ENCODE data around the gene LCA5. TPM values are rescaled to one million over a fixed set of nuclear protein-coding genes. Genes with fewer than 3 reads are reported as not detected.
A peak's percentile ranks its signal among the peaks of the same experiment; 100 is the strongest.
"Not testable (repeated sequence)": the region's sequence is repeated elsewhere in the genome, so short reads cannot be mapped to it uniquely, and the experiment has no call there.

The LCA5 gene
- total RNA-seq, 1 experiment from 2014 or later, result 2.0 TPM

GRCh38 chr6:79586548-79586947, 49.3 kb upstream of the LCA5 start:
- POLR2A ChIA-PET, result no interaction called here
- H3K9ac ChIP-seq (ENCODE audit: low read length), result no peak overlapping the region
- no TSS peak for BruUV-seq (replicated peaks)
- CTCF ChIA-PET, result no interaction called here
- no peaks in the 10 kb centered on the region for H3K9me3 ChIP-seq (ENCODE audit: control insufficient read depth in 1 of 2, insufficient read depth in 1 of 2, low read depth in 1 of 2, low read length in 2 of 2)
- no peaks in the 10 kb centered on the region for H3K9me2 ChIP-seq (ENCODE audit: insufficient read depth)
- no peaks in the 10 kb centered on the region for H3K79me2 ChIP-seq (ENCODE audit: insufficient read depth, low read length)
- intact Hi-C loops (cut with micrococcal nuclease), result no loop called here
- H3K4me1 ChIP-seq (ENCODE audit: control insufficient read depth in 1 of 2, insufficient read depth in 2 of 2, low read length in 2 of 2), result no peaks in the 10 kb centered on the region
- no peak overlapping the region for H3K27ac ChIP-seq (ENCODE audit: low read depth, low read length)
- no peaks in the 10 kb centered on the region for H3K27me3 ChIP-seq (ENCODE audit: insufficient read depth, low read length)
- H2AFZ ChIP-seq (ENCODE audit: low read depth, low read length, poor library complexity, severe bottlenecking), result peak overlapping the region; percentile 29
- H3K4me2 ChIP-seq (ENCODE audit: low read length), result no peak overlapping the region
- H4K20me1 ChIP-seq (ENCODE audit: insufficient read depth), result no peaks in the 10 kb centered on the region
- H3K36me3 ChIP-seq (ENCODE audit: control insufficient read depth in 1 of 2, insufficient read depth in 2 of 2, low read length in 2 of 2), result no peaks in the 10 kb centered on the region
- DNase-seq (ENCODE audit: low read depth, low spot score), result peak; percentile 50
- no peak overlapping the region for H3K4me3 ChIP-seq (replicated peaks in 1 of 2; ENCODE audit: low read depth in 1 of 2, low read length in 2 of 2)
- ATAC-seq, result peak; percentile 100
- TF ChIP-seq SRF (IDR thresholded peaks at IDR 0.05; ENCODE audit: low read depth), result peak; percentile 56; the same call in 1 of the 2 replicates
- TF ChIP-seq CTCF (IDR thresholded peaks at IDR 0.05 in 2 of 3, conservative IDR thresholded peaks at IDR 0.05 in 1 of 3; ENCODE audit: borderline replicate concordance in 1 of 3, insufficient read depth in 1 of 3, low read depth in 2 of 3, low read length in 2 of 3), result peak in 2 of 3 experiments; percentile 69 to 70; a peak in 4 of 6 replicates
- no peak for TF ChIP-seq ATF3 (IDR thresholded peaks at IDR 0.05)
- RAD21 ChIA-PET (ENCODE audit: low non-redundant PET in 1 of 2, low total read pairs in 2 of 2, uncharacterized antibody in 2 of 2, unreplicated experiment in 2 of 2), result no interaction called here

- no TSS peak for BruUV-seq (replicated peaks)
- DNase-seq (ENCODE audit: low read depth, low spot score) (no peak), ATAC-seq (0 out of 2 replicates have a peak, but pooled peaks have one; percentile 40)
- no peak overlapping the region for H3K27ac ChIP-seq (ENCODE audit: low read depth, low read length)
- H3K4me1 ChIP-seq (ENCODE audit: control insufficient read depth in 1 of 2, insufficient read depth in 2 of 2, low read length in 2 of 2), result no peaks in the 10 kb centered on the region
- no peaks in the 10 kb centered on the region for H3K9me2 ChIP-seq (ENCODE audit: insufficient read depth)
- no peaks in the 10 kb centered on the region for H3K27me3 ChIP-seq (ENCODE audit: insufficient read depth, low read length)
- ChIA-PET CTCF (no interaction called here), RAD21 (ENCODE audit: low non-redundant PET in 1 of 2, low total read pairs in 2 of 2, uncharacterized antibody in 2 of 2, unreplicated experiment in 2 of 2) (no interaction called here), POLR2A (no interaction called here)
- H3K4me2 ChIP-seq (ENCODE audit: low read length), result no peak overlapping the region
- no peak overlapping the region for H3K4me3 ChIP-seq (replicated peaks in 1 of 2; ENCODE audit: low read depth in 1 of 2, low read length in 2 of 2)
- no peak overlapping the region for H3K9ac ChIP-seq (ENCODE audit: low read length)
- H3K79me2 ChIP-seq (ENCODE audit: insufficient read depth, low read length), result no peaks in the 10 kb centered on the region
- no peak for TF ChIP-seq TCF7L2 (IDR thresholded peaks at IDR 0.05; ENCODE audit: borderline replicate concordance, extremely low read depth, insufficient read depth, insufficient read length)
- no peak for TF ChIP-seq YY1 (IDR thresholded peaks at IDR 0.05; ENCODE audit: extremely low read depth, insufficient replicate concordance, low read depth, low read length)
- 0 out of 6 replicates have a peak, but pooled peaks of 1 of the 3 experiments have one; percentile 11 for TF ChIP-seq CTCF (IDR thresholded peaks at IDR 0.05 in 2 of 3, conservative IDR thresholded peaks at IDR 0.05 in 1 of 3; ENCODE audit: borderline replicate concordance in 1 of 3, insufficient read depth in 1 of 3, low read depth in 2 of 3, low read length in 2 of 3)
- H4K20me1 ChIP-seq (ENCODE audit: insufficient read depth), result no peaks in the 10 kb centered on the region
- intact Hi-C loops (cut with micrococcal nuclease), result no loop called here
- H3K36me3 ChIP-seq (ENCODE audit: control insufficient read depth in 1 of 2, insufficient read depth in 2 of 2, low read length in 2 of 2), result no peaks in the 10 kb centered on the region
- no peaks in the 10 kb centered on the region for H3K9me3 ChIP-seq (ENCODE audit: control insufficient read depth in 1 of 2, insufficient read depth in 1 of 2, low read depth in 1 of 2, low read length in 2 of 2)
- no peak overlapping the region for H2AFZ ChIP-seq (ENCODE audit: low read depth, low read length, poor library complexity, severe bottlenecking)
Observed at GRCh38 chr6:79584332-79584731, 47.1 kb upstream of the LCA5 start.

- DNase-seq (ENCODE audit: low read depth, low spot score); H3K27me3 ChIP-seq (ENCODE audit: insufficient read depth, low read length); intact Hi-C loops (cut with micrococcal nuclease); ATAC-seq; H3K9me3 ChIP-seq (ENCODE audit: control insufficient read depth in 1 of 2, insufficient read depth in 1 of 2, low read depth in 1 of 2, low read length in 2 of 2); H3K79me2 ChIP-seq (ENCODE audit: insufficient read depth, low read length); H3K4me2 ChIP-seq (ENCODE audit: low read length); RAD21 ChIA-PET (ENCODE audit: low non-redundant PET in 1 of 2, low total read pairs in 2 of 2, uncharacterized antibody in 2 of 2, unreplicated experiment in 2 of 2); H2AFZ ChIP-seq (ENCODE audit: low read depth, low read length, poor library complexity, severe bottlenecking); BruUV-seq (replicated peaks); H3K27ac ChIP-seq (ENCODE audit: low read depth, low read length); POLR2A ChIA-PET; H3K9ac ChIP-seq (ENCODE audit: low read length); H4K20me1 ChIP-seq (ENCODE audit: insufficient read depth); H3K9me2 ChIP-seq (ENCODE audit: insufficient read depth); H3K4me3 ChIP-seq (replicated peaks in 1 of 2; ENCODE audit: low read depth in 1 of 2, low read length in 2 of 2); CTCF ChIA-PET; H3K36me3 ChIP-seq (ENCODE audit: control insufficient read depth in 1 of 2, insufficient read depth in 2 of 2, low read length in 2 of 2): not testable (repeated sequence)
- peaks cover 9 to 14% of the 10 kb centered on the region in 2 experiments; a peak in 3 of 4 replicates for H3K4me1 ChIP-seq (ENCODE audit: control insufficient read depth in 1 of 2, insufficient read depth in 2 of 2, low read length in 2 of 2)
Observed at GRCh38 chr6:79577926-79578325, 40.7 kb upstream of the LCA5 start.
